GM20000 (cell line): ENCODE measurements around the gene SMAD7.

Experiments used
- DNase-seq: peaks from one replicate; pipeline ENCODE4 v3.0.0; 2012; ENCODE audit warnings: low spot score
- CTCF ChIP-seq: IDR thresholded peaks from 2 replicates; pipeline ENCODE4 v1.5.1; 2012; ENCODE audit warnings: mild to moderate bottlenecking, control low read depth; ENCODE audit errors: extremely low read depth, missing control alignments

The SMAD7 gene

GRCh38 chr18:48930926-48931325 lies 19.8 kb downstream of the SMAD7 start:
- TF ChIP-seq CTCF = no peak
- DNase-seq = no peak

- no peak for DNase-seq
- no peak for TF ChIP-seq CTCF
Measured at GRCh38 chr18:48929941-48930713, 20.6 kb downstream of the SMAD7 start.

- TF ChIP-seq CTCF = no peak
- no peak for DNase-seq
Measured at GRCh38 chr18:48929212-48929612, 21.6 kb downstream of the SMAD7 start.

GRCh38 chr18:48928787-48929186 lies 22.0 kb downstream of the SMAD7 start:
- peak; percentile 62 for DNase-seq

GRCh38 chr18:48927286-48928080 lies 23.3 kb downstream of the SMAD7 start:
- no peak for DNase-seq
- TF ChIP-seq CTCF = no peak

More at GRCh38 chr18:48928787-48929186, 22.0 kb downstream of the SMAD7 start:
- TF ChIP-seq CTCF = no peak

- TF ChIP-seq CTCF = no peak
- no peak for DNase-seq
Measured at GRCh38 chr18:48926420-48926857, 24.3 kb downstream of the SMAD7 start.

GRCh38 chr18:48925491-48925780 lies 25.3 kb downstream of the SMAD7 start:
- TF ChIP-seq CTCF = no peak
- DNase-seq = no peak
